Osteoblast (primary cell): ENCODE results near the gene CRIM1. TPM values are rescaled to one million over a fixed set of nuclear protein-coding genes. Genes with fewer than 3 reads are reported as not detected.

Experiments used
- DNase-seq: peaks from one replicate; pipeline ENCODE4 v3.0.0; 2011; ENCODE audit warnings: low spot score, mixed read lengths; ENCODE audit not compliant: insufficient read length; ENCODE audit errors: missing footprints
- H2AFZ ChIP-seq: 2 replicates; pipeline ENCODE4 v1.6.0; 2011; ENCODE audit warnings: mild to moderate bottlenecking, low read length
- H3K27ac ChIP-seq: 2 replicates; pipeline ENCODE4 v1.5.1; 2011; ENCODE audit warnings: mild to moderate bottlenecking, low read depth, low read length, moderate library complexity
- H3K27me3 ChIP-seq: 2 replicates; pipeline ENCODE4 v1.6.0; 2012; ENCODE audit warnings: mild to moderate bottlenecking, control low read depth, inconsistent platforms, low read length, moderate library complexity; ENCODE audit not compliant: insufficient read depth
- H3K36me3 ChIP-seq: 2 replicates; pipeline ENCODE4 v1.5.1; 2011; ENCODE audit warnings: mild to moderate bottlenecking, low read length, control low read depth, moderate library complexity; ENCODE audit not compliant: insufficient read depth
- H3K4me1 ChIP-seq: 2 replicates; pipeline ENCODE4 v1.5.1; 2011; ENCODE audit warnings: mild to moderate bottlenecking, low read length, control low read depth, moderate library complexity; ENCODE audit not compliant: insufficient read depth
- H3K4me2 ChIP-seq: 2 replicates; pipeline ENCODE4 v1.6.0; 2011; ENCODE audit warnings: mild to moderate bottlenecking, low read length; ENCODE audit not compliant: insufficient read depth
- H3K4me3 ChIP-seq: fragments of 200-600 bp; sonication (generic); 3 replicates; pipeline ENCODE4 v1.5.1; 2012; ENCODE audit warnings: mild to moderate bottlenecking, low read length, inconsistent platforms; ENCODE audit not compliant: insufficient read depth
- H3K79me2 ChIP-seq: 2 replicates; pipeline ENCODE4 v1.6.0; 2012; ENCODE audit warnings: mild to moderate bottlenecking, low read length, control low read depth, inconsistent platforms; ENCODE audit not compliant: insufficient read depth
- H3K9me3 ChIP-seq: 2 replicates; pipeline ENCODE4 v1.5.1; 2011; ENCODE audit warnings: low read depth, low read length, control low read depth
- H4K20me1 ChIP-seq: 2 replicates; pipeline ENCODE4 v1.6.0; 2012; ENCODE audit warnings: mild to moderate bottlenecking, low read length, control low read depth; ENCODE audit not compliant: insufficient read depth
- total RNA-seq: library from RNA; depleted of rRNA; stranded (reverse); fragments of >200 nt; gene quantifications from 2 replicates; pipeline ENCODE4 v1.2.3, GENCODE V29; 2012
- TF ChIP-seq, protein P1 (sequence below): IDR thresholded peaks from 2 replicates; pipeline ENCODE4 v1.5.1; 2011; ENCODE audit warnings: mild to moderate bottlenecking, low read depth, low read length, moderate library complexity; ENCODE audit errors: extremely low read depth

CRIM1 gene
- total RNA-seq, 1 donor: 362 TPM

DNA sequence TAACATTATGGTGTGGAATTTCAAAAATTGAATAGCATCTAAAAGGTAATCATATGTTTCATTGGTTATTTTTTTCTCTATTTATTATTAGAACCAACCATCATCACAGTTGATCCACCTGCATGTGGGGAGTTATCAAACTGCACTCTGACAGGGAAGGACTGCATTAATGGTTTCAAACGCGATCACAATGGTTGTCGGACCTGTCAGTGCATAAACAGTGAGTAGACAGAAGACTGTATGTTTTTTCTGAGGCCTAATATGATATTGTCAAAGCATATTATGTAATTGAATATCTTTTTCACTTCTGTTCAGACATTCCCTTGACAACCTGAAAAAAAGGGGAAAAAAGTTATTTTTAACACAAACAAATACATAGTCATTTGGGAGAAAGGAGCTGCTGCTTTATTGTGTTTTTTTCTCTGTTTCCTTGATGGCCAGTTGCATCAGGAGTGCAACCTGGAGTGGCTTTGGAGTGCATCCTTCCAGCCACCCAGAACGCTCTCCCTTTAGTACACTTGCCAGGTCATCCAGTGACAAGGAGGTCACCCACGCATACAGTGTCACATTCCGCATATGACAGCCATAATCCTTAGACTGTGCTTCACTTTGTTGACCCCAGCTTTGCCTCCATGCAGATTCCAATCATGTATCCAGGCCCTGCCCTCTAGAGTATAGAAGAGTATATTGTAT lies 143.7 kb downstream of the CRIM1 start:
- H2AFZ ChIP-seq: no peak overlapping the region
- no peak overlapping the region for H3K4me2 ChIP-seq
- H3K4me3 ChIP-seq: no peak overlapping the region
- peak overlapping the region; percentile 34 for H3K27ac ChIP-seq
- H4K20me1 ChIP-seq: no peaks in the 10 kb centered on the region
- H3K4me1 ChIP-seq: peaks cover 20% of the 10 kb centered on the region
- H3K79me2 ChIP-seq: peaks cover 49% of the 10 kb centered on the region
- no peak for DNase-seq
- H3K9me3 ChIP-seq: no peaks in the 10 kb centered on the region
- no peaks in the 10 kb centered on the region for H3K27me3 ChIP-seq
- TF ChIP-seq, protein P1, sequence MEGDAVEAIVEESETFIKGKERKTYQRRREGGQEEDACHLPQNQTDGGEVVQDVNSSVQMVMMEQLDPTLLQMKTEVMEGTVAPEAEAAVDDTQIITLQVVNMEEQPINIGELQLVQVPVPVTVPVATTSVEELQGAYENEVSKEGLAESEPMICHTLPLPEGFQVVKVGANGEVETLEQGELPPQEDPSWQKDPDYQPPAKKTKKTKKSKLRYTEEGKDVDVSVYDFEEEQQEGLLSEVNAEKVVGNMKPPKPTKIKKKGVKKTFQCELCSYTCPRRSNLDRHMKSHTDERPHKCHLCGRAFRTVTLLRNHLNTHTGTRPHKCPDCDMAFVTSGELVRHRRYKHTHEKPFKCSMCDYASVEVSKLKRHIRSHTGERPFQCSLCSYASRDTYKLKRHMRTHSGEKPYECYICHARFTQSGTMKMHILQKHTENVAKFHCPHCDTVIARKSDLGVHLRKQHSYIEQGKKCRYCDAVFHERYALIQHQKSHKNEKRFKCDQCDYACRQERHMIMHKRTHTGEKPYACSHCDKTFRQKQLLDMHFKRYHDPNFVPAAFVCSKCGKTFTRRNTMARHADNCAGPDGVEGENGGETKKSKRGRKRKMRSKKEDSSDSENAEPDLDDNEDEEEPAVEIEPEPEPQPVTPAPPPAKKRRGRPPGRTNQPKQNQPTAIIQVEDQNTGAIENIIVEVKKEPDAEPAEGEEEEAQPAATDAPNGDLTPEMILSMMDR: no peak
- peaks cover 90% of the 10 kb centered on the region for H3K36me3 ChIP-seq

DNA sequence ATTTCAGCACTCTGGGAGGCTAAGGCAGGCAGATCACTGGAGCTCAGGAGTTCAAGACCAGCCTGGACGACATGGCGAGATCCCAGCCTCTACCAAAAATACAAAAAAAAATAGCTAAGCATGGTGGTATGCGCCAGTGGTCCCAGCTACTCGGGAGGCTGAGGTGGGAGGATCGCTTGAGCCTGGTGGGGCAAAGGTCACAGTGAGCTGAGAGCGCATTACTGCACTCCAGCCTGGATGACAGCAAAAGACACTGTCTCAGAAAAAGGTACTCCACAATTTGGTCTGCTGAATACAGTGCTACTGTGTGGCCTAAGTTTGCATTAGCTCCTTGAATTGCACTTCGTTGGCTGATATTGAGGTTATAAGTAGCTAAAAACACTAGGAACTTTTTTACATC lies 144.5 kb downstream of the CRIM1 start:
- peaks cover 46% of the 10 kb centered on the region for H3K79me2 ChIP-seq

DNA sequence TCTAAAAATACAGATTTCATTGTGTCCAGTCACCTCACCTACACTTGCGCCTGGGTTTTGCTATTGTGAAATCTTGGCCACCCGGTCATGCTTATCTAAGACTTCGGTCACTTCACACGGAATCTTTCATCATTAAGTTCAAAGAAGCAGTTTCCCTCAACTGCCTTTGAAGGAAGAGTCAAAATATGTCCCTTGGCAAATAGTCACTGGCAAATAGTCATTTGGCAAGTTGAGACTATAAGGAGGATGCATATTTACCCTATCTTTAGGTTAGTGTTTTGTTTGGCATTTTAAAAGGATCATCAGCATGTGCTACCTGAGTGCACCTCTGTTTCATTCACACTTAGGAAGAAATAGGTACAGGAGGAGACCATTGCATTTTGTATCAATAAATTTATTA lies 146.5 kb downstream of the CRIM1 start:
- Histone ChIP-seq H3K9me3 (no peaks in the 10 kb centered on the region), H2AFZ (no peak overlapping the region), H3K36me3 (peaks cover 92% of the 10 kb centered on the region), H3K4me1 (peaks cover 20% of the 10 kb centered on the region), H4K20me1 (no peaks in the 10 kb centered on the region), H3K27ac (peak overlapping the region; percentile 81), H3K27me3 (no peaks in the 10 kb centered on the region), H3K4me3 (no peak overlapping the region), H3K4me2 (no peak overlapping the region), H3K79me2 (peaks cover 39% of the 10 kb centered on the region)
- DNase-seq: no peak
- TF ChIP-seq, protein P1: no peak

More for the DNA sequence above, 144.5 kb downstream of the CRIM1 start:
- Histone ChIP-seq H3K36me3 (peaks cover 90% of the 10 kb centered on the region), H3K4me3 (no peak overlapping the region), H3K27me3 (no peaks in the 10 kb centered on the region), H3K9me3 (no peaks in the 10 kb centered on the region), H2AFZ (no peak overlapping the region), H3K4me2 (no peak overlapping the region), H3K27ac (peak overlapping the region; percentile 34), H4K20me1 (no peaks in the 10 kb centered on the region), H3K4me1 (peaks cover 20% of the 10 kb centered on the region)
- TF ChIP-seq, protein P1: no peak
- no peak for DNase-seq

DNA sequence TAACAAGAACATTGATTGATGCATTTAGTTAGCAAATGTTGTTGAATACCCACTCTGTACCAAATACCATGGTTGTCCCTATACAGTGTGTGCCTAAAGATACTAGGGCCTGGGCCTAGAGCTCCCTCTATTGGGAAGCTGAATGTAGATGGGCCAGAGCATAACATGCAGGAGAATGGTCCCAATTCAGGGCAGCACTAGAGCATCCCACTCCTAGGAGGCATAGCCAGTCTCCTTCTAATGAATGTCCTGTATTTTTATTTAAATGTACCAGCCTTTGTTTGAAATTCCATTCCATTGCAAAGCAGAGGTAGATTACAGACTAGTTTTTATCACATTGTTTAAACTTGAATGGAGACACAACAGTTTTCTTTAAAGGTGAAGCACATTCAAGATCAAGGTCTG lies 151.8 kb downstream of the CRIM1 start:
- Histone ChIP-seq H3K36me3 (peaks cover 91% of the 10 kb centered on the region), H3K27me3 (no peaks in the 10 kb centered on the region), H3K4me3 (no peak overlapping the region), H3K4me2 (no peak overlapping the region), H2AFZ (no peak overlapping the region), H3K9me3 (no peaks in the 10 kb centered on the region), H3K79me2 (peaks cover 26% of the 10 kb centered on the region), H3K27ac (peak overlapping the region; percentile 16), H3K4me1 (peaks cover 20% of the 10 kb centered on the region), H4K20me1 (no peaks in the 10 kb centered on the region)
- TF ChIP-seq, protein P1: peak; percentile 79
- no peak for DNase-seq
